ENCODE data around the gene SLC39A11. TPM values are rescaled to one million over a fixed set of nuclear protein-coding genes. Genes with fewer than 3 reads are reported as not detected.

SLC39A11 gene
- polyA plus RNA-seq, 1 of the 3 experiments (the other 2 are of a cell fraction): 23.5 TPM

GRCh38 chr17:73018599-73018998, 73.9 kb downstream of the SLC39A11 start:
- no peaks in the 10 kb centered on the region for H3K9me2 ChIP-seq
- POLR2A ChIA-PET: no interaction called here
- peaks cover 2 to 15% of the 10 kb centered on the region in 2 experiments; a peak in 2 of 4 replicates for H3K4me1 ChIP-seq (ENCODE audit: control insufficient read depth in 1 of 2, insufficient read depth in 2 of 2, low read depth in 1 of 2, low read length in 1 of 2)
- peaks cover 9% of the 10 kb centered on the region for H3F3A ChIP-seq (replicated peaks; ENCODE audit: insufficient read depth)
- no peaks in the 10 kb centered on the region for H3K27me3 ChIP-seq (ENCODE audit: insufficient read depth)
- H3K9ac ChIP-seq: no peak overlapping the region
- H3K4me2 ChIP-seq: no peak overlapping the region
- H3K4me3 ChIP-seq (ENCODE audit: low read depth in 2 of 2, low read length in 1 of 2): no peak overlapping the region
- H3K9me3 ChIP-seq: peaks cover 11% of the 10 kb centered on the region; the same call in 1 of the 2 replicates
- no peak overlapping the region for H3K27ac ChIP-seq (ENCODE audit: low read depth in 2 of 2, low read length in 1 of 2)
- TF ChIP-seq, protein P1, sequence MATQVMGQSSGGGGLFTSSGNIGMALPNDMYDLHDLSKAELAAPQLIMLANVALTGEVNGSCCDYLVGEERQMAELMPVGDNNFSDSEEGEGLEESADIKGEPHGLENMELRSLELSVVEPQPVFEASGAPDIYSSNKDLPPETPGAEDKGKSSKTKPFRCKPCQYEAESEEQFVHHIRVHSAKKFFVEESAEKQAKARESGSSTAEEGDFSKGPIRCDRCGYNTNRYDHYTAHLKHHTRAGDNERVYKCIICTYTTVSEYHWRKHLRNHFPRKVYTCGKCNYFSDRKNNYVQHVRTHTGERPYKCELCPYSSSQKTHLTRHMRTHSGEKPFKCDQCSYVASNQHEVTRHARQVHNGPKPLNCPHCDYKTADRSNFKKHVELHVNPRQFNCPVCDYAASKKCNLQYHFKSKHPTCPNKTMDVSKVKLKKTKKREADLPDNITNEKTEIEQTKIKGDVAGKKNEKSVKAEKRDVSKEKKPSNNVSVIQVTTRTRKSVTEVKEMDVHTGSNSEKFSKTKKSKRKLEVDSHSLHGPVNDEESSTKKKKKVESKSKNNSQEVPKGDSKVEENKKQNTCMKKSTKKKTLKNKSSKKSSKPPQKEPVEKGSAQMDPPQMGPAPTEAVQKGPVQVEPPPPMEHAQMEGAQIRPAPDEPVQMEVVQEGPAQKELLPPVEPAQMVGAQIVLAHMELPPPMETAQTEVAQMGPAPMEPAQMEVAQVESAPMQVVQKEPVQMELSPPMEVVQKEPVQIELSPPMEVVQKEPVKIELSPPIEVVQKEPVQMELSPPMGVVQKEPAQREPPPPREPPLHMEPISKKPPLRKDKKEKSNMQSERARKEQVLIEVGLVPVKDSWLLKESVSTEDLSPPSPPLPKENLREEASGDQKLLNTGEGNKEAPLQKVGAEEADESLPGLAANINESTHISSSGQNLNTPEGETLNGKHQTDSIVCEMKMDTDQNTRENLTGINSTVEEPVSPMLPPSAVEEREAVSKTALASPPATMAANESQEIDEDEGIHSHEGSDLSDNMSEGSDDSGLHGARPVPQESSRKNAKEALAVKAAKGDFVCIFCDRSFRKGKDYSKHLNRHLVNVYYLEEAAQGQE (IDR thresholded peaks at IDR 0.05; ENCODE audit: low read depth, low read length): no peak
- TF ChIP-seq, protein P2, sequence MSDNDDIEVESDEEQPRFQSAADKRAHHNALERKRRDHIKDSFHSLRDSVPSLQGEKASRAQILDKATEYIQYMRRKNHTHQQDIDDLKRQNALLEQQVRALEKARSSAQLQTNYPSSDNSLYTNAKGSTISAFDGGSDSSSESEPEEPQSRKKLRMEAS (IDR thresholded peaks at IDR 0.05; ENCODE audit: low read depth): no peak
- TF ChIP-seq RFX5 (IDR thresholded peaks at IDR 0.05; ENCODE audit: low read length): no peak
- TF ChIP-seq TEAD4 (IDR thresholded peaks at IDR 0.05; ENCODE audit: borderline replicate concordance, insufficient read depth): no peak
- TF ChIP-seq EP300 (IDR thresholded peaks at IDR 0.05; ENCODE audit: borderline replicate concordance in 1 of 2, low read depth in 1 of 2, low read length in 1 of 2): no peak
- TF ChIP-seq JUND (IDR thresholded peaks at IDR 0.05): no peak
- no peak for TF ChIP-seq RXRA (IDR thresholded peaks at IDR 0.05; ENCODE audit: borderline replicate concordance, low read depth)
- no peak for TF ChIP-seq NFIC (IDR thresholded peaks at IDR 0.05; ENCODE audit: borderline replicate concordance)
- no peak for TF ChIP-seq TCF12 (IDR thresholded peaks at IDR 0.05)
- TF ChIP-seq RCOR1 (IDR thresholded peaks at IDR 0.05; ENCODE audit: low read length): no peak
- TF ChIP-seq ZBTB33 (IDR thresholded peaks at IDR 0.05; ENCODE audit: borderline replicate concordance, low read depth): no peak
- TF ChIP-seq USF1 (IDR thresholded peaks at IDR 0.05; ENCODE audit: borderline replicate concordance, low read depth): no peak
- TF ChIP-seq SMC3 (IDR thresholded peaks at IDR 0.05; ENCODE audit: low read depth, low read length): no peak
- no peak overlapping the region for H2AFZ ChIP-seq (ENCODE audit: low read depth)
- CTCF ChIA-PET: interaction anchor here (1.3 to 1.7 kb wide), 2 partner anchors 9 to 293 kb away, joined by 3 to 7 read pairs; no protein-coding TSS in a partner anchor
- H4K20me1 ChIP-seq (ENCODE audit: insufficient read depth): no peaks in the 10 kb centered on the region
- no peak for DNase-seq
- no peaks in the 10 kb centered on the region for H3K36me3 ChIP-seq (replicated peaks in 1 of 2; ENCODE audit: control insufficient read depth in 1 of 2, insufficient read depth in 2 of 2, low read length in 1 of 2)
- H3K79me2 ChIP-seq (ENCODE audit: insufficient read depth): no peaks in the 10 kb centered on the region
